C4-2B (cell line): Measurements from ENCODE around the gene MED8.

Source experiments
- H3K27ac ChIP-seq: fragments of 450-650 bp; 2 replicates; pipeline ENCODE4 v1.5.1; 2017
- ZFX ChIP-seq: fragments of 450-650 bp; IDR thresholded peaks from 2 replicates; pipeline ENCODE4 v1.6.1; 2017
- TF ChIP-seq, protein P1 (sequence below): fragments of 450-650 bp; conservative IDR thresholded peaks from 2 replicates; pipeline ENCODE4 v1.5.1; 2017; ENCODE audit warnings: mild to moderate bottlenecking

Gene MED8, protein sequence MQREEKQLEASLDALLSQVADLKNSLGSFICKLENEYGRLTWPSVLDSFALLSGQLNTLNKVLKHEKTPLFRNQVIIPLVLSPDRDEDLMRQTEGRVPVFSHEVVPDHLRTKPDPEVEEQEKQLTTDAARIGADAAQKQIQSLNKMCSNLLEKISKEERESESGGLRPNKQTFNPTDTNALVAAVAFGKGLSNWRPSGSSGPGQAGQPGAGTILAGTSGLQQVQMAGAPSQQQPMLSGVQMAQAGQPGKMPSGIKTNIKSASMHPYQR

DNA sequence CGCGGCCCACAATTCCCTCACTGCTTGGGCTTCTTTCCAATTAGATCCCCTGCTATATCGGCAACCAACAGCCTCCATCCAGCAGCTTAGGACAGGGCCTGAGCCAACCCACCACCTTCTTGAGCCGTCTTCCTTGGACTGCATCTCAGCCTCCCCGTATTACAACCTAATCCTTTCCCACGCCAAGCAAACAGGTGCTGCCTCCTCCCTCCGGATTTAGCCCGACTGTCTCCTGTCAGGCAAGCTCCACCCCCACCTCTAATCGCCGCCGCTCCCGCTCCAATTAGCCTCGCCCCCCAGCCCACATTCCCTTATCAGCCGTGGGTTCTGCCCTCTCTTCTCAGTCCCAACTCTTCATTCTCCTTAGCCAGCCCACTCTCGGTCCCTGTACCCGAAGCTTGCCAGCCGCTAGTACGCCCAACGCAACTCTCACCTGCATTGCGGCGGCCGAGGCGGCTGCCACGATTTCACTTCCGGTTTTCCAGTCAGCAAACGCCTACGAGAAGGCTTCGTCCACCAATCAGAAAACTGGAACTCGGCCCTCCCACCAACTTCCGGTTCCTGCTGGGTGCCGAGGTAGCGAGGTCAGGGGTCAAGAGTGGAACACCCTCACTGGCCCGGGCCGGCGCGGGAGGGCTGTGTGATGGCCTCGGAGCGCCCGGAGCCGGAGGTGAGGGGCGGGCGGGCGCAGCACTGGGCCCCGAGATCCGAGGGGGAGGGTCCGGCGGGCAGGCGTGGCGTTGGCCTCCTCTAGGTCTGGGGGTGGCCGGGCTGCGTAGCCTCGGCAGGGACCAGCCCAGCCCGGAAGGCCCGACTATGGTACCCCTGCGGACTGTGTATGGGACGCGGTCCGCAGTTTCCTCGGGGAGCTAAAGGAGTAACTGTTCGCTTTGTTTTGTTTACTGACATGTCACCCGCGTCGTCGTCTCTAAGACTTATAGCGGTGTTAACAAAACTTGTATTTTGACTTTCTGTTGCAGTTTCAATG is at the start of gene MED8, which contains the start of gene SZT2:
TSS of gene MED8 (minus strand) at position 475 of the 988 bp plus-strand sequence. CDS start at position 439, 36 bp downstream.
TSS of gene SZT2 (plus strand) at position 574 of the 988 bp plus-strand sequence. CDS start at position 644, 70 bp downstream.
- H3K27ac ChIP-seq: peak within 1 kb of the TSS; percentile 84

DNA sequence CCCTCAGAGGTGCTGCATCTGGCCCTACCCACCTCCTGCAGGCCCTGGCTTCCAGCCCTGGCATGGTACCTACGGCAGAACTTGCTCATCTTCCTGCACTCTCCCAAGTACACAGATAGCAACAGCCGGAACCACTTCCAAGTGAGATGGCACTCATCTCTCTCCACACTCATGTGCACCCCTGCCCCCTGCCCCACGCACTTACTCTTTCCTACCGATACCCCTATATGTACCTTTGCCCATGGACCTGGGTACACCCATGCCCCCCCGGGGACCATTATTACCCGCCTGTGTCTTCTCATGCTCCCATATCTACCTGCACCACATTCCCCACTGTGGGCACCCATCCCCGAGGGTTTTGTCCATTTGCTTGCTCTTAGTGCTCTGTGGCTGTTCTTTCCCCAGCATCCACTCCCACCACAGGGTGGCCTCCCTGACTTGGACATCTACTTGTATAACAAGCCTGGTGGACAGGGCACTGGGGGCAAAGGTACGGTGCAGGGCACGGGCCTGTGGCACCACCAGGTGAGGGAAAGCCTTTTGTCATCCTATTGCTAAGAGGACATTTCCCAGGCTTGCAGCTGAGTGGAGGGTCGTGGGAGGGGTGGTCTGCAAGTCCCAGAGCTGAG is 49.5 kb upstream of the MED8 start:
- no peak overlapping the region for H3K27ac ChIP-seq
- TF ChIP-seq, protein P1, sequence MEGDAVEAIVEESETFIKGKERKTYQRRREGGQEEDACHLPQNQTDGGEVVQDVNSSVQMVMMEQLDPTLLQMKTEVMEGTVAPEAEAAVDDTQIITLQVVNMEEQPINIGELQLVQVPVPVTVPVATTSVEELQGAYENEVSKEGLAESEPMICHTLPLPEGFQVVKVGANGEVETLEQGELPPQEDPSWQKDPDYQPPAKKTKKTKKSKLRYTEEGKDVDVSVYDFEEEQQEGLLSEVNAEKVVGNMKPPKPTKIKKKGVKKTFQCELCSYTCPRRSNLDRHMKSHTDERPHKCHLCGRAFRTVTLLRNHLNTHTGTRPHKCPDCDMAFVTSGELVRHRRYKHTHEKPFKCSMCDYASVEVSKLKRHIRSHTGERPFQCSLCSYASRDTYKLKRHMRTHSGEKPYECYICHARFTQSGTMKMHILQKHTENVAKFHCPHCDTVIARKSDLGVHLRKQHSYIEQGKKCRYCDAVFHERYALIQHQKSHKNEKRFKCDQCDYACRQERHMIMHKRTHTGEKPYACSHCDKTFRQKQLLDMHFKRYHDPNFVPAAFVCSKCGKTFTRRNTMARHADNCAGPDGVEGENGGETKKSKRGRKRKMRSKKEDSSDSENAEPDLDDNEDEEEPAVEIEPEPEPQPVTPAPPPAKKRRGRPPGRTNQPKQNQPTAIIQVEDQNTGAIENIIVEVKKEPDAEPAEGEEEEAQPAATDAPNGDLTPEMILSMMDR: no peak
- TF ChIP-seq ZFX: no peak

More for the DNA sequence above, at the start of gene MED8, which contains the start of gene SZT2:
- TF ChIP-seq ZFX: peak; percentile 91
- TF ChIP-seq, protein P1: no peak

DNA sequence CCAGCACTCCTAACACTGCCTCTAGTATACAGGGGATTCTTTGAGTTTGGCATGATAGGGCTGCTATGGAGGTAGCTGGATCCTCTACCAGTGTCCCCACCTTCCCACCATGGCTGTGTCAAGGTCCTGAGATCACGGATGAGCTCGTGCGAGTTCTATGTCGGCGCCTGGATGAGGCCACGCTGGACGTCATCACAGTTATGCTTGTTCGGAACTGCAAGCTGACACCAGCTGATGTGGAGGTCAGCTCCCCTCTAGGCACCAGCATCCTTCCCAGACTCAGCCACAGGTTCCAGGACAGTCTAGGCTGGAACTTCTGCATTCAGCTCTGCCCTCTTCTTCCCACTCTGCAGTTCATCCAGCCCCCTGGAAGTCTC is 49.0 kb upstream of the MED8 start:
- TF ChIP-seq, protein P1: no peak
- no peak for TF ChIP-seq ZFX
- H3K27ac ChIP-seq: no peak overlapping the region

DNA sequence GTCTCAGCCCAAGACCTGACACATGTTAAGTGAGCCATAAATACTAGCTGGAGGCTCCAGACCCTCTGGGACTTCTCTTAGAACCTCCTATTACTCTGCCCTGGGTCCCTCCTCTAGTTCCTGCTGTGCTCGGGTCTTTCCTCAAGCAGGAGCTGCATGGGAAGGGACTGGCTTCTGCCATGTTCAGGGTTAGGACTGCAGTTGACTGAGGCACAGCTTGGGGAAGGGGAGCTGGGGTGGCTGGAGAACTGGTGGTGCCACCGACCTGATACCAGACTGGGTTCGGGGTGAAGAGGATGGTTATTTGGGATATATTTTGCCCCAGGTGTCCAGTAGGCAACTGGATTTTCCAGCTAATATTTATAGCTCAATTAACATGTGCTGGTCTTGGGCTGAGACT is 48.4 kb upstream of the MED8 start:
- no peak overlapping the region for H3K27ac ChIP-seq
- TF ChIP-seq, protein P1: no peak
- no peak for TF ChIP-seq ZFX

DNA sequence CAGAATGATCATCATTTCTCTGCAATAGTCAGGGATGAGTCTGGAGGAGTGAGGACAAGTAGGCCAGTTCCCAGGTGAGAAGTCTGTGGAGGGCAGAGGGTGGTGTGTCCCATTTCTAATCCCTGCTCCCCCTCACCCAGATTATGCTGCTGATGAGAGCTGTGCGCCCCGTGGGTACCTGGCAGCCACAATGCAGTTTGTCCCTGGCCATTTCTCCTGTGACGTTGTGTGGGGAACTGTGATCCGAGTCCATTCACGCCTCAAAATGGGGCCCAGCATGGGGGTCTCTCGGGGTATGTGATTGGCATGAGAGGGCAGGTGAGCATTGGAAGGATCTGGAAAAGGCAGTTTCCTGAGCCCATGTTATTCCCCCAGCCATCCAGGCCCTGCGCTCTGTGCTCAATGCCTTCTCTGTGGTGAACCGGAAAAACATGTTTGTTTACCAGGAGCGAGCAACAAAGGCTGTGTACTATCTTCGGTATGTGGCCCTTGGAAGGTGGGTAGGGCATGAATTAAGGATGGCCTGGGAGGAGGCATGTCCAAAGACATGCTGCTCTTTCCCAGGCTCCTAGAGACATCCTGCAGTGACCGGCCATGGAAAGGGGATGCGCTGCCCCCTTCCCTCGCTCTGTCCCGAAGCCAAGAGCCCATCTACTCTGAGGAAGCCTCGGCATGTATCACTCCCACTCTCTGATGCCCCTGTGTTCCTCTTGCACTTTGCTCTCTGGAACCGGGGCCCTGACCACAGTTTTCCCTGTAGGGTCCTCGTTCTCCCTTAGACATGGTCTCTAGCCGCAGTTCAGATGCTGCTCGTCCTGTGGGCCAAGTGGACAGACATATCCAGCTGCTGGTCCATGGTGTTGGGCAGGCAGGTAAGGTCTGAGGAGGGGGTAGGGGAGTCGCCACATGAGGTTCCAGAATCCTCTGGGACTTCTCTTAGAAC is 47.7 kb upstream of the MED8 start:
- H3K27ac ChIP-seq: no peak overlapping the region

DNA sequence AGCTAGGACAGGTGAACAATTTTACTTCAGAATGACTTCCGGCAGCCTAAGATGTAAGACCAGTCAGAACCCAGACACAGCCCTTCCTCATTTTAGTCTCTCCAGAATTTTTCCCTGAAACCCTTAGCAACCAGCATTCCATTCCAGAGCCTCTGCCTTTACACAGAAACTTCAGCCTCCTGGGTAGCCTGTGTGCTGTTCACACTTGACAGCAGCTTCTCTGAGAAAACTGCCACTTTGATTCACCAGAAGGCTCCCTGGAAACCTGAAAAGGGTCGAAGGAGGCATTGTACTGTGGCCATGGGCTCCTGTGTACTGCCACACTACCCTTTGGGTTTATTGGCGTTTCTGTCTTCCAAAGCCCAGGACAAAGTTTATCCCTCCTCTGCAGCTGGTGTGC is 46.8 kb upstream of the MED8 start:
- TF ChIP-seq, protein P1: no peak
- TF ChIP-seq ZFX: no peak
- no peak overlapping the region for H3K27ac ChIP-seq

More for the DNA sequence above, 47.7 kb upstream of the MED8 start:
- TF ChIP-seq, protein P1: no peak
- TF ChIP-seq ZFX: no peak
